Natural killer cell (primary cell): ENCODE data around the gene EPN3. TPM values are rescaled to one million over a fixed set of nuclear protein-coding genes. Genes with fewer than 3 reads are reported as not detected.

Source experiments
- ATAC-seq, 3 donors: fragments of 150-1000 bp in 2 of 3; fragments of 200-7000 bp in 1 of 3; cut with Tn5 transposase; 1 replicate in 1 of 3; 2 replicates in 2 of 3; pipeline ENCODE4 v1.10.0; 2021; ENCODE audit warnings: mild to moderate bottlenecking in 2 of 3, moderate library complexity in 2 of 3
- DNase-seq, 2 donors: peaks; one replicate each; pipeline versions ENCODE4 v3.0.0 to v3.0.0-alpha.2; 2013 to 2021; ENCODE audit warnings: mixed read lengths in 1 of 2
- H3K27ac ChIP-seq: one replicate; pipeline ENCODE4 v1.5.1; 2013; ENCODE audit warnings: mild to moderate bottlenecking, low read length
- H3K27me3 ChIP-seq: one replicate; pipeline ENCODE4 v1.6.1; 2013; ENCODE audit warnings: low read length; ENCODE audit not compliant: control insufficient read depth, insufficient read depth
- H3K36me3 ChIP-seq: one replicate; pipeline ENCODE4 v1.6.1; 2013; ENCODE audit warnings: low read length; ENCODE audit not compliant: control insufficient read depth, insufficient read depth
- H3K4me1 ChIP-seq: one replicate; pipeline ENCODE4 v1.6.1; 2013; ENCODE audit warnings: low read length; ENCODE audit not compliant: control insufficient read depth, insufficient read depth
- H3K4me3 ChIP-seq: one replicate; pipeline ENCODE4 v1.5.1; 2013; ENCODE audit warnings: low read length
- H3K9me3 ChIP-seq: one replicate; pipeline ENCODE4 v1.6.1; 2013; ENCODE audit warnings: low read length; ENCODE audit not compliant: control insufficient read depth, insufficient read depth
- H3K27ac Mint-ChIP-seq, 2 donors: one replicate each; pipeline ENCODE4 v1.8.0; 2022; ENCODE audit warnings: mild to moderate bottlenecking in 2 of 2, mixed read lengths in 2 of 2, moderate library complexity in 1 of 2
- H3K27me3 Mint-ChIP-seq, 2 donors: one replicate each; pipeline ENCODE4 v1.8.0; 2022; ENCODE audit warnings: low read depth in 2 of 2, mixed read lengths in 2 of 2
- H3K36me3 Mint-ChIP-seq: one replicate; pipeline ENCODE4 v1.8.0; 2022; ENCODE audit warnings: mixed read lengths
- H3K4me1 Mint-ChIP-seq, 2 donors: one replicate each; pipeline ENCODE4 v1.8.0; 2022; ENCODE audit warnings: mixed read lengths in 2 of 2
- H3K4me3 Mint-ChIP-seq: one replicate; pipeline ENCODE4 v1.8.0; 2022; ENCODE audit warnings: mild to moderate bottlenecking, moderate library complexity, mixed read lengths
- H3K9me3 Mint-ChIP-seq, 2 donors: one replicate each; pipeline ENCODE4 v1.8.0; 2022; ENCODE audit warnings: mixed read lengths in 2 of 2
- CTCF ChIP-seq: fragments of 200-600 bp; IDR thresholded peaks from one replicate; pipeline ENCODE4 v1.8.0; 2022; ENCODE audit warnings: antibody characterized with exemption
- WGBS: methylation state at CpG from one replicate; pipeline ENCODE4 v1.1.7; 2013; ENCODE audit warnings: missing lambda C conversion rate; ENCODE audit not compliant: insufficient coverage; 5-methylcytosine and 5-hydroxymethylcytosine counted together
- intact Hi-C: fragments of 100-400 bp; cut with micrococcal nuclease; formaldehyde crosslinking; loops from one replicate; pipeline ENCODE4 v1.14.2; 2022
- total RNA-seq, 4 donors: library from RNA; stranded (reverse); fragments of 120-200 nt in 1 of 4; gene quantifications; one replicate each; pipeline versions ENCODE4 v1.2.3 to v1.2.4, GENCODE V29; 2013 to 2022

Gene EPN3
- total RNA-seq = not detected
- total RNA-seq (2013) = not detected

DNA sequence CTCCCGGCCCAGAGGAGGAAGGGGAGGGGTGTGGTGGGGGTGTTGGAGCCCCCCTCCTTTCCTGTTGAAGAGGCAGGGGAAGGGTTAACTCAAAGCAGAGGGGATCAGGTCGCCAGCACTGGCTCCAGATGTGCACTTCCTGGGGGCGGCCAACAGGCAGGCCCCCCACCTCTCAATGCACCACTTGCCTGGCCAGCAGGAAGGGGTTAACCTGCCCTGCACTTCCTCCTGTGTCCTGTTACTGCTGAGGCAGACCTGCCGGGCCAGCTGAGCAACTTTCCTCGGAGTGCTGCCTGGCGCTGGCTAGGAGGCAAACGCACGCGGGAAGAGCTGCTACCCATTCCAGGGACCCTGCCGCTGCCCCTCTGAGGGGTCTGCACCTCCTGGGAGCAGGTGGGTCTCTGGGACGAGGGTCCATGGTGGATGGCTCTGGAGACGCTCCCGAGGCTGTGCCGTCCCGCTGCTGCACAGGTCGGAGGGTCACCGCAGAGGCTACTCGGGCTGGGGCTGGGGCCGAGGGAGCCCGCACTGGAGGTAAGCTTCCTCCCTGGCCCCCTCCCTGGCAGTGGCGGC, at the start of gene EPN3:
Gene EPN3 (plus strand): TSS at position 284 of the 573 bp plus-strand sequence. CDS start 3,822 bp downstream, outside the sequence.
- H3K27ac Mint-ChIP-seq = no peak within 1 kb of the TSS
- H3K27me3 Mint-ChIP-seq = peaks cover 45 to 53% of the 10 kb centered on the region in 2 donors
- H3K36me3 ChIP-seq = no peaks in the 10 kb centered on the region
- no peaks in the 10 kb centered on the region for H3K9me3 Mint-ChIP-seq
- H3K36me3 Mint-ChIP-seq = no peaks in the 10 kb centered on the region
- intact Hi-C loops = no loop called here
- ATAC-seq (no peak), DNase-seq (no peak)
- H3K4me3 Mint-ChIP-seq = no peak within 1 kb of the TSS
- no peak within 1 kb of the TSS for H3K4me3 ChIP-seq
- H3K27me3 ChIP-seq = peaks cover 24% of the 10 kb centered on the region
- no peaks in the 10 kb centered on the region for H3K4me1 Mint-ChIP-seq
- H3K9me3 ChIP-seq = no peaks in the 10 kb centered on the region
- no peak for TF ChIP-seq CTCF
- H3K27ac ChIP-seq = no peak within 1 kb of the TSS
- peaks cover 10% of the 10 kb centered on the region for H3K4me1 ChIP-seq
- WGBS = 4% methylated on average over 20 of the region's 21 CpGs

DNA sequence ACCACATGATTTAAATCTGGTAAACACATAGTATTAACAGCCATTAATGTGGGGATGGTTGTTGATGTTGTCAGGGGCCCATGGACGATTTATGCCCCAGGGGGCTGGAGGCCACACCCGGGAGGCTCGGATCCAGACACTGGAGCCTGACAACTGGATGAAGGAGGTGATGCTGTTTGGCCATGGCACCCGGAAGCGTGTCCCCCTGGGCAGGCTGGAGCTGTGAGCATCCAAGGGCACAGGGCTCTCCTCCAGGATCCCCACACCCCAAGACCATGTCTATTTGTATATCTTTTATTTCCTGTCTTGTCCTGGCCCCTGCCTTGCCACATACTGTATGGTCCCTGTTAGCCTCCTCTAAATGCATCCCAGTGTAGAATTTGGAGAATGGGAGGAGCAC, 49.3 kb upstream of the EPN3 start:
- Histone ChIP-seq H3K4me1 (peaks cover 15% of the 10 kb centered on the region), H3K36me3 (peaks cover 28% of the 10 kb centered on the region), H3K27ac (no peak overlapping the region), H3K4me3 (no peak overlapping the region), H3K9me3 (no peaks in the 10 kb centered on the region), H3K27me3 (no peaks in the 10 kb centered on the region)
- H3K4me3 Mint-ChIP-seq = no peak overlapping the region
- WGBS = 98% methylated on average over 5 of the region's 5 CpGs
- peak overlapping the region in 1 of 2 donors; percentile 62 for H3K27ac Mint-ChIP-seq
- no peaks in the 10 kb centered on the region for H3K36me3 Mint-ChIP-seq
- H3K27me3 Mint-ChIP-seq = no peaks in the 10 kb centered on the region
- no peak for TF ChIP-seq CTCF
- DNase-seq (no peak), ATAC-seq (no peak)
- H3K9me3 Mint-ChIP-seq = no peaks in the 10 kb centered on the region
- intact Hi-C loops = no loop called here
- peaks cover 24 to 25% of the 10 kb centered on the region in 2 donors for H3K4me1 Mint-ChIP-seq

GRCh38 chr17:50484386-50485155, 48.0 kb upstream of the EPN3 start:
- DNase-seq (no peak), ATAC-seq (no peak)
- Histone ChIP-seq H3K4me1 (peaks cover 9% of the 10 kb centered on the region), H3K27me3 (no peaks in the 10 kb centered on the region), H3K27ac (no peak overlapping the region), H3K9me3 (no peaks in the 10 kb centered on the region), H3K36me3 (peaks cover 28% of the 10 kb centered on the region), H3K4me3 (no peak overlapping the region)
- no peaks in the 10 kb centered on the region for H3K36me3 Mint-ChIP-seq
- no peak overlapping the region for H3K27ac Mint-ChIP-seq
- no peaks in the 10 kb centered on the region for H3K27me3 Mint-ChIP-seq
- no peak for TF ChIP-seq CTCF
- H3K4me1 Mint-ChIP-seq = peaks cover 15 to 19% of the 10 kb centered on the region in 2 donors
- intact Hi-C loops = no loop called here
- H3K9me3 Mint-ChIP-seq = no peaks in the 10 kb centered on the region
- H3K4me3 Mint-ChIP-seq = no peak overlapping the region
- 97% methylated on average over 11 of the region's 11 CpGs for WGBS
